ENCODE results near the gene RIPOR2. TPM values are rescaled to one million over a fixed set of nuclear protein-coding genes. Genes with fewer than 3 reads are reported as not detected.

The RIPOR2 gene
- total and polyA plus RNA-seq, 2 donors (not counting 3 experiments of a cell fraction or from before 2014, with no cell fraction given): 0.10 TPM; not detected in 1

DNA sequence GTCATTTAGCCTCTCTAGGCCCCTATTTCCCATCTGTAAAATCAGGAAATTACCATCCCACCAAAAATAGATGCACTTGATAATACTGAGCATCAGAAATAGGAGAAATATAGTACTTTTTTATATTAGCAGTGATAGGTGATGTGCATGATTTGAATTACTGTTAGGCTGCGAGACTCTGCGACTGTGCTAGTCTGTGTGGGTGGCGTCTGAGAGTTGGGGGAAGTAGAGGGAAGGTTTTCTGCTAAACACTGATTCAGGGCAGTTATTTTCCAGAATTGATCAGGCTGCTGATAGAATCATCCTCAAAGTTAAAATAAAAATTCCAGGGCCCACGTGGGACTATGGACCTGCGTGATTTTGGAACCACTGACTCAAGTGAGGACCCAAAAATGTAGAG lies 76.6 kb downstream of the RIPOR2 start:
- dilution Hi-C loops (cut with MboI; ENCODE audit: extremely low pct_ligation_motif_present, low sequenced_read_pairs): no loop called here
- Histone ChIP-seq H2AFZ (ENCODE audit: low read depth, low read length) (no peak overlapping the region), H3K27me3 (ENCODE audit: control insufficient read depth in 2 of 2, insufficient read depth in 2 of 2, low read length in 2 of 2) (no peaks in the 10 kb centered on the region), H3K4me3 (replicated peaks in 1 of 3; ENCODE audit: insufficient read depth in 1 of 3, low read depth in 1 of 3, low read length in 3 of 3) (no peak overlapping the region), H3K9me3 (replicated peaks; ENCODE audit: control insufficient read depth, insufficient read depth, low read length) (no peaks in the 10 kb centered on the region), H3K9me1 (replicated peaks; ENCODE audit: control insufficient read depth, extremely low read depth, insufficient read depth, low read length) (no peaks in the 10 kb centered on the region), H4K20me1 (replicated peaks; ENCODE audit: control insufficient read depth, extremely low read depth, insufficient read depth, low read length) (no peaks in the 10 kb centered on the region), H3K79me2 (ENCODE audit: control insufficient read depth, insufficient read depth, low read length) (no peaks in the 10 kb centered on the region), H3K4me2 (ENCODE audit: insufficient read depth, low read length) (no peak overlapping the region), H3K36me3 (ENCODE audit: control insufficient read depth in 2 of 2, extremely low read depth in 1 of 2, insufficient read depth in 2 of 2, low read length in 2 of 2) (no peaks in the 10 kb centered on the region), H3K4me1 (ENCODE audit: control insufficient read depth, extremely low read depth, insufficient read depth, low read length) (no peaks in the 10 kb centered on the region), H3K27ac (ENCODE audit: insufficient read depth, low read depth, low read length) (no peak overlapping the region), H3K9ac (replicated peaks; ENCODE audit: extremely low read depth, insufficient read depth, low read length) (no peak overlapping the region)
- BruUV-seq (replicated peaks): no TSS peak
- POLR2A ChIA-PET: no interaction called here
- CTCF ChIA-PET: interaction anchor here (4.4 kb wide), 1 partner anchor 158 kb away, joined by 160 read pairs; no protein-coding TSS in a partner anchor
- TF ChIP-seq, protein P1, sequence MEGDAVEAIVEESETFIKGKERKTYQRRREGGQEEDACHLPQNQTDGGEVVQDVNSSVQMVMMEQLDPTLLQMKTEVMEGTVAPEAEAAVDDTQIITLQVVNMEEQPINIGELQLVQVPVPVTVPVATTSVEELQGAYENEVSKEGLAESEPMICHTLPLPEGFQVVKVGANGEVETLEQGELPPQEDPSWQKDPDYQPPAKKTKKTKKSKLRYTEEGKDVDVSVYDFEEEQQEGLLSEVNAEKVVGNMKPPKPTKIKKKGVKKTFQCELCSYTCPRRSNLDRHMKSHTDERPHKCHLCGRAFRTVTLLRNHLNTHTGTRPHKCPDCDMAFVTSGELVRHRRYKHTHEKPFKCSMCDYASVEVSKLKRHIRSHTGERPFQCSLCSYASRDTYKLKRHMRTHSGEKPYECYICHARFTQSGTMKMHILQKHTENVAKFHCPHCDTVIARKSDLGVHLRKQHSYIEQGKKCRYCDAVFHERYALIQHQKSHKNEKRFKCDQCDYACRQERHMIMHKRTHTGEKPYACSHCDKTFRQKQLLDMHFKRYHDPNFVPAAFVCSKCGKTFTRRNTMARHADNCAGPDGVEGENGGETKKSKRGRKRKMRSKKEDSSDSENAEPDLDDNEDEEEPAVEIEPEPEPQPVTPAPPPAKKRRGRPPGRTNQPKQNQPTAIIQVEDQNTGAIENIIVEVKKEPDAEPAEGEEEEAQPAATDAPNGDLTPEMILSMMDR (IDR thresholded peaks at IDR 0.05; ENCODE audit: extremely low read depth in 1 of 2, insufficient read depth in 1 of 2, low read depth in 1 of 2, low read length in 2 of 2): no peak
- TF ChIP-seq EZH2 (IDR thresholded peaks at IDR 0.05; ENCODE audit: borderline replicate concordance, low read depth, low read length, severe bottlenecking) (no peak), POLR2AphosphoS5 (IDR thresholded peaks at IDR 0.05; ENCODE audit: insufficient read depth, low read depth, low read length) (no peak), MYC (IDR thresholded peaks at IDR 0.05; ENCODE audit: low read depth, low read length) (no peak), POLR2A (IDR thresholded peaks at IDR 0.05; ENCODE audit: low read depth, low read length) (no peak), JUN (IDR thresholded peaks at IDR 0.05; ENCODE audit: borderline replicate concordance, insufficient read depth, insufficient read length, low read depth) (no peak), GATA2 (IDR thresholded peaks at IDR 0.05; ENCODE audit: insufficient read depth, insufficient read length, low read depth, low read length) (no peak), FOS (IDR thresholded peaks at IDR 0.05; ENCODE audit: borderline replicate concordance, insufficient read depth, low read length) (no peak)
- TF ChIP-seq, protein P2, sequence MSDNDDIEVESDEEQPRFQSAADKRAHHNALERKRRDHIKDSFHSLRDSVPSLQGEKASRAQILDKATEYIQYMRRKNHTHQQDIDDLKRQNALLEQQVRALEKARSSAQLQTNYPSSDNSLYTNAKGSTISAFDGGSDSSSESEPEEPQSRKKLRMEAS (IDR thresholded peaks at IDR 0.05; ENCODE audit: insufficient read depth, insufficient read length): no peak
- FAIRE-seq: no peak
- DNase-seq (ENCODE audit: low read depth, low spot score): no peak
- intact Hi-C loops (cut with micrococcal nuclease): loop anchor here (5.0 kb wide), 2 partner anchors 633 to 743 kb away; no protein-coding TSS in a partner anchor

Data from endothelial cell of umbilical vein (primary cell).